ENCODE results near the gene SORCS2. TPM values are rescaled to one million over a fixed set of nuclear protein-coding genes. Genes with fewer than 3 reads are reported as not detected.

The SORCS2 gene
- total RNA-seq, 2 donors from 2014 or later: 0.54 to 0.74 TPM

- Histone ChIP-seq H3K4me3 (no peak overlapping the region), H3K9me3 (no peaks in the 10 kb centered on the region), H3K4me1 (no peaks in the 10 kb centered on the region), H3K27me3 (no peaks in the 10 kb centered on the region), H3K36me3 (no peaks in the 10 kb centered on the region), H3K27ac (no peak overlapping the region), H3K9ac (ENCODE audit: low read depth in 2 of 2, low read length in 2 of 2) (no peak overlapping the region)
- TF ChIP-seq, protein P1, sequence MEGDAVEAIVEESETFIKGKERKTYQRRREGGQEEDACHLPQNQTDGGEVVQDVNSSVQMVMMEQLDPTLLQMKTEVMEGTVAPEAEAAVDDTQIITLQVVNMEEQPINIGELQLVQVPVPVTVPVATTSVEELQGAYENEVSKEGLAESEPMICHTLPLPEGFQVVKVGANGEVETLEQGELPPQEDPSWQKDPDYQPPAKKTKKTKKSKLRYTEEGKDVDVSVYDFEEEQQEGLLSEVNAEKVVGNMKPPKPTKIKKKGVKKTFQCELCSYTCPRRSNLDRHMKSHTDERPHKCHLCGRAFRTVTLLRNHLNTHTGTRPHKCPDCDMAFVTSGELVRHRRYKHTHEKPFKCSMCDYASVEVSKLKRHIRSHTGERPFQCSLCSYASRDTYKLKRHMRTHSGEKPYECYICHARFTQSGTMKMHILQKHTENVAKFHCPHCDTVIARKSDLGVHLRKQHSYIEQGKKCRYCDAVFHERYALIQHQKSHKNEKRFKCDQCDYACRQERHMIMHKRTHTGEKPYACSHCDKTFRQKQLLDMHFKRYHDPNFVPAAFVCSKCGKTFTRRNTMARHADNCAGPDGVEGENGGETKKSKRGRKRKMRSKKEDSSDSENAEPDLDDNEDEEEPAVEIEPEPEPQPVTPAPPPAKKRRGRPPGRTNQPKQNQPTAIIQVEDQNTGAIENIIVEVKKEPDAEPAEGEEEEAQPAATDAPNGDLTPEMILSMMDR (IDR thresholded peaks at IDR 0.05): no peak
- no peak for DNase-seq
- intact Hi-C loops (cut with DNase I): no loop called here
Observed at GRCh38 chr4:7656244-7656800, 464.0 kb downstream of the SORCS2 start.

DNA sequence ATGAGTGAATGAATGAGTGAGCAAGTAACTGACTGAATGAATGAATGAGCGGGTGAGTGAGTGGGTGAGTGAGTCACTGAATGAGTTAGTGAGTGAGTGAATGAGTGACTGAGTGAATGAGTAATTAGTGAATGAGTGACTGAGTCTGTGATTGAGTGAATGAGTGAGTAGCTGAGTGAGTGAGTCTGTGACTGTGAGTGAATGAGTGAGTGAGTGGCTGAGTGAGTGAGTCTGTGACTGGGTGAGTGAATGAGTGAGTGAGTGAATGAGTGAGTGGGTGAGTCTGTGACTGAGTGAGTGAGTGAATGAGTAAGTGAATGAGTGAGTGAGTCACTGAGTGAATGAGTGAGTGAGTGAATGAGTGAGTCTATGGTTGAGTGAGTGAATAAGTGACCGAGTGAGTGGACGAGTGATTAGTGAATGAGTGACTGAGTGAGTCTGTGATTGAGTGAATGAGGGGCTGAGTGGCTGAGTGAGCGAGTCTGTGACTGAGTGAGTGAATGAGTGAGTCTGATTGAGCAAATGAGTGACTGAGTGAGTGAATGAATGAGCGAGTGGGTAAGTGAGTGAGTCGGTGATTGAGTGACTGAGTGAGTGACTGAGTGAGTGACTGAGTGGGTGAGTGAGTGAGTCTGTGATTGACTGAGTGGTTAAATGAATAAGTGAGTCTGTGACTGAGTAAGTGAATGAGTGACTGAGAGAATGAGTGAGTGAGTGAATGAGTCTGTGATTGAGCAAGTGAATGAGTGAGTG, 465.4 kb downstream of the SORCS2 start:
- H3K27ac ChIP-seq: no peak overlapping the region
- intact Hi-C loops (cut with DNase I): no loop called here
- no peaks in the 10 kb centered on the region for H3K36me3 ChIP-seq
- H3K27me3 ChIP-seq: no peaks in the 10 kb centered on the region
- H3K4me3 ChIP-seq: no peak overlapping the region
- TF ChIP-seq, protein P1 (IDR thresholded peaks at IDR 0.05): no peak
- H3K9ac ChIP-seq (ENCODE audit: low read depth in 2 of 2, low read length in 2 of 2): no peak overlapping the region
- no peak for DNase-seq
- H3K4me1 ChIP-seq: no peaks in the 10 kb centered on the region
- no peaks in the 10 kb centered on the region for H3K9me3 ChIP-seq

GRCh38 chr4:7658341-7659204, 466.2 kb downstream of the SORCS2 start:
- Histone ChIP-seq H3K9me3 (no peaks in the 10 kb centered on the region), H3K36me3 (no peaks in the 10 kb centered on the region), H3K4me3 (no peak overlapping the region), H3K9ac (ENCODE audit: low read depth in 2 of 2, low read length in 2 of 2) (no peak overlapping the region), H3K4me1 (no peaks in the 10 kb centered on the region), H3K27ac (no peak overlapping the region), H3K27me3 (no peaks in the 10 kb centered on the region)
- intact Hi-C loops (cut with DNase I): no loop called here
- TF ChIP-seq, protein P1 (IDR thresholded peaks at IDR 0.05): no peak
- DNase-seq: no peak

GRCh38 chr4:7659429-7660175, 467.3 kb downstream of the SORCS2 start:
- Histone ChIP-seq H3K36me3 (no peaks in the 10 kb centered on the region), H3K4me3 (no peak overlapping the region), H3K27ac (no peak overlapping the region), H3K27me3 (no peaks in the 10 kb centered on the region), H3K4me1 (no peaks in the 10 kb centered on the region), H3K9me3 (no peaks in the 10 kb centered on the region), H3K9ac (ENCODE audit: low read depth in 2 of 2, low read length in 2 of 2) (no peak overlapping the region)
- no peak for DNase-seq
- TF ChIP-seq, protein P1 (IDR thresholded peaks at IDR 0.05): no peak
- intact Hi-C loops (cut with DNase I): no loop called here
